ENCODE measurements around the gene GALNT1.

GRCh38 chr18:35715139-35715538 is 133.6 kb downstream of the GALNT1 start:
- TF ChIP-seq CTCF (IDR thresholded peaks at IDR 0.05): no peak
- TF ChIP-seq EP300 (IDR thresholded peaks at IDR 0.05): no peak
- no peak for TF ChIP-seq POLR2A (IDR thresholded peaks at IDR 0.05)
- TF ChIP-seq POLR2AphosphoS5 (IDR thresholded peaks at IDR 0.05): no peak

All from stomach (tissue), 4 donors.